Gastrocnemius medialis (tissue), 4 donors: ENCODE measurements around the gene PRR33. TPM values are rescaled to one million over a fixed set of nuclear protein-coding genes. Genes with fewer than 3 reads are reported as not detected.

Source experiments
- ATAC-seq, 2 donors: fragments of 150-250 bp; one replicate each; pipeline ENCODE4 v1.9.1; 2016
- DNase-seq, 2 donors: peaks; one replicate each; pipeline ENCODE4 v3.0.0-alpha.2; 2019
- H3K27ac ChIP-seq, 4 donors: fragments of 200-600 bp; sonication (generic); 1 replicate in 1 of 4; 2 replicates in 3 of 4; pipeline ENCODE4 v1.5.1; 2016 to 2018; ENCODE audit warnings: mild to moderate bottlenecking in 2 of 4, moderate library complexity in 1 of 4
- H3K27me3 ChIP-seq, 3 donors: fragments of 200-600 bp; sonication (generic) in 2 of 3; 1 replicate in 1 of 3; 2 replicates in 2 of 3; pipeline versions ENCODE4 v1.5.1 to v1.6.0; 2016 to 2019; ENCODE audit warnings: mild to moderate bottlenecking in 1 of 3, moderate library complexity in 1 of 3
- H3K36me3 ChIP-seq, 2 donors: fragments of 200-600 bp; sonication (generic) in 1 of 2; one replicate each; pipeline ENCODE4 v1.5.1; 2017 to 2018
- H3K4me1 ChIP-seq, 2 donors: fragments of 200-600 bp; sonication (generic) in 1 of 2; one replicate each; pipeline ENCODE4 v1.5.1; 2016 to 2017; ENCODE audit warnings: mild to moderate bottlenecking in 2 of 2
- H3K4me3 ChIP-seq, 4 donors: fragments of 200-600 bp; sonication (generic) in 3 of 4; 1 replicate in 1 of 4; 2 replicates in 3 of 4; pipeline ENCODE4 v1.5.1; 2016 to 2019; ENCODE audit warnings: mild to moderate bottlenecking in 2 of 4
- H3K9me3 ChIP-seq, 3 donors: fragments of 200-600 bp; sonication (generic) in 2 of 3; 1 replicate in 1 of 3; 2 replicates in 2 of 3; pipeline ENCODE4 v1.5.1; 2016 to 2019
- POLR2A ChIP-seq, 2 donors: fragments of 450-650 bp; IDR thresholded peaks; one replicate each; pipeline ENCODE4 v1.6.1; 2017; ENCODE audit warnings: antibody characterized with exemption in 2 of 2, mild to moderate bottlenecking in 2 of 2, moderate library complexity in 2 of 2
- in situ Hi-C, 4 donors: fragments of 200-750 bp; cut with MboI; loops; one replicate each; pipeline versions ENCODE4 v1.15.0 to v1.8.0; 2017; ENCODE audit warnings: low sequenced_read_pairs in 4 of 4
- intact Hi-C: fragments of 100-400 bp; cut with DNase I; formaldehyde crosslinking; loops from one replicate; pipeline ENCODE4 v1.15.1; 2023; ENCODE audit warnings: low total_unique reads
- total RNA-seq, 4 donors: library from RNA; depleted of rRNA; stranded (reverse); fragments of >200 nt; gene quantifications; one replicate each; pipeline versions ENCODE4 v1.1.0 to v1.2.3, GENCODE V29; 2016
- TF ChIP-seq, protein P1 (sequence below), 5 experiments: fragments of 450-650 bp in 3 of 5; fragments of 200-600 bp in 2 of 5; sonication (generic) in 2 of 5; IDR thresholded peaks in 4 of 5; conservative IDR thresholded peaks in 1 of 5; 1 replicate in 4 of 5; 2 replicates in 1 of 5; pipeline ENCODE4 v1.5.1; 2016 to 2019; ENCODE audit warnings: antibody characterized with exemption in 5 of 5, mild to moderate bottlenecking in 3 of 5, moderate library complexity in 3 of 5

Gene PRR33
- total RNA-seq, 4 donors from 2014 or later: 0.16 to 2.3 (median 1.0) TPM

DNA sequence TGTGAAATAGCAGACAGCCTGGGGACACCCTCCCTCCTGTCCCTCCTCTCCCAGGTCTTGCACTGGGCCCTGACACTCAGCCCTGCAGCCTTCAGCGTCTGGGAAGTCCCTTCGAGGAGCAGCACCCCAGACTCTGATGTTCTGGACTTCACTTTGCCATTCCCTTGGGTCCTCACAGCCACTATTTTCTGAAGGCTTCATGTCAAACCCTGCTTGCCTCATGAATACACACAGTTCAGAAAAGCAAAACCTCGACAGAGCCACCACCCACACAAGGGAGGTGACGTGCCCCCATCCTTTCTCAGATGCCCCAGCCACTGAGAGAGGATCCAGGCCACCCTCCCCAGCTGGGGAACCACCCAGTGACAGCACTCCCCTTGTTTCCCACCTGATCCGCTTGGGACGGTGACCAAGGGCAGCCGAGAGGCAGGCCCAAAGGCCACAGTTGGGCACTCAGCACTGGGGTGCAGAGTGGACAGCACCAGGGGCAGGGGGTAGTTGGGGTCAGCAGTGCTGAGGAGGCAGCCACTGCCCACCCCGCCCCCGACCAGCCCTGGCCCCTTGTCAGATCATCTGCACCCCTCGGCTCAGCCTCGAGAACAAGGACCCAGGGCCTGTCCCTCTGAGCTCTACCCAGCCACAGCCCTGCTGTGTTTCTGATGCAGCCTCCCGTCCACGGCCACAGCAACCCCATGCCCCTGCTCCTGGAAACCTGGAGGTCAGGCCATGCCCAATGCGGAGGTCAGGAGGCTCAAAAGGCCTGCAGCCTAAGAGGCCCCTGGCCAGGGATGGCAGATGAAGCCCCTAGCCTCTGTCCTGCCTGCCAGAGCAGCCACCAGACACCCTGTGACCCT, 24.7 kb upstream of the PRR33 start:
- intact Hi-C loops (loop anchor here (2.0 kb wide), 1 partner anchor 34 kb away; no protein-coding TSS in a partner anchor), in situ Hi-C loops (no loop called here)
- Histone ChIP-seq H3K4me1 (peaks cover 42 to 52% of the 10 kb centered on the region in 2 donors), H3K36me3 (no peaks in the 10 kb centered on the region), H3K27ac (peak overlapping the region; percentile 88 to 99 (median 93)), H3K27me3 (no peaks in the 10 kb centered on the region), H3K4me3 (peak overlapping the region in 2 of 4 donors; percentile 16 to 20), H3K9me3 (no peaks in the 10 kb centered on the region)
- no peak for DNase-seq
- no peak for ATAC-seq
- TF ChIP-seq, protein P1, sequence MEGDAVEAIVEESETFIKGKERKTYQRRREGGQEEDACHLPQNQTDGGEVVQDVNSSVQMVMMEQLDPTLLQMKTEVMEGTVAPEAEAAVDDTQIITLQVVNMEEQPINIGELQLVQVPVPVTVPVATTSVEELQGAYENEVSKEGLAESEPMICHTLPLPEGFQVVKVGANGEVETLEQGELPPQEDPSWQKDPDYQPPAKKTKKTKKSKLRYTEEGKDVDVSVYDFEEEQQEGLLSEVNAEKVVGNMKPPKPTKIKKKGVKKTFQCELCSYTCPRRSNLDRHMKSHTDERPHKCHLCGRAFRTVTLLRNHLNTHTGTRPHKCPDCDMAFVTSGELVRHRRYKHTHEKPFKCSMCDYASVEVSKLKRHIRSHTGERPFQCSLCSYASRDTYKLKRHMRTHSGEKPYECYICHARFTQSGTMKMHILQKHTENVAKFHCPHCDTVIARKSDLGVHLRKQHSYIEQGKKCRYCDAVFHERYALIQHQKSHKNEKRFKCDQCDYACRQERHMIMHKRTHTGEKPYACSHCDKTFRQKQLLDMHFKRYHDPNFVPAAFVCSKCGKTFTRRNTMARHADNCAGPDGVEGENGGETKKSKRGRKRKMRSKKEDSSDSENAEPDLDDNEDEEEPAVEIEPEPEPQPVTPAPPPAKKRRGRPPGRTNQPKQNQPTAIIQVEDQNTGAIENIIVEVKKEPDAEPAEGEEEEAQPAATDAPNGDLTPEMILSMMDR (IDR thresholded peaks at IDR 0.05 in 4 of 5, conservative IDR thresholded peaks at IDR 0.05 in 1 of 5): no peak
- TF ChIP-seq POLR2A (IDR thresholded peaks at IDR 0.05): no peak

DNA sequence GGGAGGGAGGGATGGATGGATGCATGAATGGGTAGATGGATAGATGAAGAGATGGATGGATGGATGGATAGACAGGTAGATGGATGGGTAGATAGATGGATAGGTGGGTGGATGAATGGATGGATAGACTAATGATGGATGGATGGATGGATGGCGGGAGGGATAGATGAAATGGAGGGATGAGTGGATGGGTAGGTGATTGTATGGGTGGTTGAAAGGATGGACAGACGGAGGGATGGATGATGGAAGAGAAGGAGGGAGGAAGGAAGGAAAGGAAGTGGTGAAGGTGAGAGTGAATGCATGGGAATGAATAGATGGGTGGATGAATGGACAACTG, 24.1 kb upstream of the PRR33 start:
- DNase-seq (no peak), ATAC-seq (no peak)
- intact Hi-C loops: loop anchor here (1.0 to 2.0 kb wide), 2 partner anchors 24 to 33 kb away; no protein-coding TSS in a partner anchor
- Histone ChIP-seq H3K27me3 (no peaks in the 10 kb centered on the region), H3K4me1 (peaks cover 36 to 46% of the 10 kb centered on the region in 2 donors), H3K4me3 (no peak overlapping the region), H3K36me3 (no peaks in the 10 kb centered on the region), H3K27ac (peak overlapping the region in 3 of 4 donors; percentile 88 to 99 (median 96)), H3K9me3 (no peaks in the 10 kb centered on the region)
- in situ Hi-C loops: no loop called here
- TF ChIP-seq, protein P1 (IDR thresholded peaks at IDR 0.05 in 4 of 5, conservative IDR thresholded peaks at IDR 0.05 in 1 of 5): no peak
- TF ChIP-seq POLR2A (IDR thresholded peaks at IDR 0.05): no peak

DNA sequence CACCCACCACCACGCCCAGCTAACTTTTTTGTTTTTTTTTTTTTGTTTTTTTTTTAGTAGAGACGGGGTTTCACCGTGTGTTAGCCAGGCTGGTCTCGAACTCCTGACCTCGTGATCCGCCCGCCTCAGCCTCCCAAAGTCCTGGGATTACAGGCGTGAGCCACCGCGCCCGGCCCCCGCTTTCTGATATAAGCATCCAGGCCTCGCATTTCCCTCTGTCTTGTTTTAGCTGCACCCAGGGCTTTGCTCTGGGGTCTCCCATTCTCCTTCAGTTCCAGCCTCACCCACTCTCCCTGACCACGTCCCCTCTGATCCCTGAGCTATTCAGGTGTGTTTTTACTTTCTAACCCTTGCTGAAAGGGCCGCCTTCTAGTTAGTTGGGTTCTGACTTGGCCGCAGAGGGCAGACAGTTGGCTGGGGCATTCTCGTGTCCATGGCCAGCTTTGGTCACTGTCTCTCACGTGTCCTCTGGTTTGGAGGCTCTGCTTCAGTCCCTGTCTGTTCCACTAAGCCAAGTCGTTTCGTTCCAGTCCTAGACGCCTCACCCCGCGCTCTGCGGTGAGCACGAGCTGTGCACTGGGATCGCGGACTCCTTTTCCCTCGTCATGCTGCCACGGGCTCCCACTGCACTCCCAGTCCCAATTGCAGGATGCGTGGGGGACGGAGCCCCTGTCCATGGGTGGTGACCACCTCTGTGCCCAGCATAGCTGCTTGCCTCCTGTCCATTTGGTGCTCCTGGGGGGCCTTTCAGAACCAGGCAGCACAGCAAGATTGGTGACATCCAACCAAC, 21.8 kb upstream of the PRR33 start:
- no peak for TF ChIP-seq POLR2A (IDR thresholded peaks at IDR 0.05)
- TF ChIP-seq, protein P1 (IDR thresholded peaks at IDR 0.05 in 4 of 5, conservative IDR thresholded peaks at IDR 0.05 in 1 of 5): no peak
- Histone ChIP-seq H3K27me3 (no peaks in the 10 kb centered on the region), H3K4me3 (no peak overlapping the region), H3K4me1 (peaks cover 24 to 27% of the 10 kb centered on the region in 2 donors), H3K27ac (peak overlapping the region; percentile 30 to 76 (median 62)), H3K9me3 (no peaks in the 10 kb centered on the region), H3K36me3 (no peaks in the 10 kb centered on the region)
- ATAC-seq: no peak
- peak in 1 of 2 donors; percentile 27 for DNase-seq
- in situ Hi-C loops: no loop called here
- intact Hi-C loops: loop anchor here (2.0 kb wide), 1 partner anchor 21 kb away; no protein-coding TSS in a partner anchor

DNA sequence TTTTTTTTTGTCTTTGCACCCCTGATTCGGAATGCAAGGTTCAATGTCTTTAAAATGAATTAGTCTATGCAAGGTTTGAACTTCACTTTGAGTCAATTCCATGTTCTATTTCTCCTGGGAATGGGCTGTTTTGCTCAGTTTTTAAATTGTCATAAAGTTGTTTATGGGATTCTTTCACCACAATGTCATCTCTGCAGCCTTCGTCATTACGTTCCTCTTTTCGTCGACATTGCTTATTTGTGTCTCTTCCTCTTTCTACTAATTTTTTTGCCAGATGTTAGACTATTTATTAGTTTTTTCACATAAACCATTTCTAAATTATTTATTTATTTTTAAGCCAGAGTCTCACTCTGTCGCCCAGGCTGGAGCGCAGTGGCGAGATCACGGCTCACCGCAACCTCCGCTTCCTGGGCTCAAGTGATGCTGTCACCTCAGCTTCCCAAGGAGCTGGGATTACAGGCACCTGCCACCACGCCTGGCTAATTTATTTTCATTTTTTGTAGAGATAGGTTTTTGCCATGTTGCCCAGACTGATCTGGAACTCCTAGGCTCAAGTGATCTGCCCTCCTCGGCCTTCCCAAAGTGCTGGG, 20.7 kb upstream of the PRR33 start:
- H3K4me3 ChIP-seq: no peak overlapping the region
- in situ Hi-C loops: no loop called here
- DNase-seq (peak in 1 of 2 donors; percentile 28), ATAC-seq (peak in 1 of 2 donors; percentile 22)
- intact Hi-C loops: loop anchor here (2.0 kb wide), 1 partner anchor 22 kb away; no protein-coding TSS in a partner anchor
- H3K4me1 ChIP-seq: peaks cover 13 to 20% of the 10 kb centered on the region in 2 donors
- H3K27me3 ChIP-seq: no peaks in the 10 kb centered on the region
- no peaks in the 10 kb centered on the region for H3K36me3 ChIP-seq
- peak overlapping the region; percentile 55 to 76 (median 62) for H3K27ac ChIP-seq
- H3K9me3 ChIP-seq: no peaks in the 10 kb centered on the region
- peak in 1 of 2 donors; percentile 19 for TF ChIP-seq POLR2A (IDR thresholded peaks at IDR 0.05)
- TF ChIP-seq, protein P1 (IDR thresholded peaks at IDR 0.05 in 4 of 5, conservative IDR thresholded peaks at IDR 0.05 in 1 of 5): no peak
